NK-92 (cell line): Measurements from ENCODE around the gene CDH4.
"Not testable (repeated sequence)": the region's sequence is repeated elsewhere in the genome, so short reads cannot be mapped to it uniquely, and the experiment has no call there.

ENCODE experiments used
- DNase-seq: peaks from one replicate; lab custom pipeline; 2025; ENCODE audit not compliant: unreplicated experiment; lab: John Stamatoyannopoulos, UW

Gene CDH4

DNA sequence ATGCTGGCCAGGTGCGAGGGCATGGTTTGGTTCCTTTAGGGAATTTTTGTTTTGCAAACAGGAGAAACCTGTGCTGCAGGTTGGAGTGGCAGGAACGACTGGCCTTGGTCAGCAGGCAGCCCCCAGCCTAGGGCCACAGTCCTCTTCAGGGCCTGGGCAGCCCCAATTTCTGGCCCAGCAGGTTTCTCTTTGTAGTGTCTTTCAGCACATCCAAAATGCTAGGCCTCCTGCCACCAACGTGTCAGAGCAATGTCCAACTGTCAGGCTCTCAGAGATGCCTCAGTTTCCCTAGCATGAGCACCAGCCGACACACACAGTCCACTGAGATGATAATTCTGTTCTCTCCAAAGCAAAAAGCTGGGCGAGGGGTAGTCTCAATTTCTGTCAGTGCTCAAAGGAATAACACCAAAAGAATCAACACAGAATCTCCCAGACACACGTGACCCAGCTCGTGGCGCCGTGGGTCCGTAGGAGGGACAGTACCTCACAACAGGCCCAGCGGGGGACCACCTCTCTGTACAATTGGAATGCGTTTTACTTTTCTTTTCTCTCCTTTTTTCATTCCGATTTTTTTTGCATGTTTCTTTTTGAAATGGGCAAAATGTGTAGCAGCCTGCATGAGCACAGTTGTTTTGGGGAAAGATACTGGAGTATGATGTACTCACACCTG lies 687.8 kb downstream of the CDH4 start:
- DNase-seq = no peak

DNA sequence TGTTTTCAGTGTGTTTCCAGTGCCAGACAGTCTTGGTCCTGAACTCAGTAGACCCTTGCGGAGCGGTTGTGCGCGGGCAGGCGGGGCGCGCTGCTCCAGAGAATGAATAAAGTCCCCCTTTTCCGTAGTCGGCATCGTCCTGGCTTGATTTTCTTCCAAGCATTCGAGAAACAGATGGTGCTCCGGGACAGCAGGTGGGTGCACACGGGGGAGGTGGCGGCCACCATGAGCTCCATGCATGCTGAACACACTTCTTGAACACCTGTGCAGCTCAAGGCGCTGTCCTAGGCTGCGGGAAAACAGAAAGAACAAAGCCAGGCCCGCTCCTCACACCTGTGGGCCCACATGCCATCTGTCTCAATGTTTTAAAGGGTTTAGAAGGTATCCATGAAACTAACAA lies 688.4 kb downstream of the CDH4 start:
- no peak for DNase-seq

DNA sequence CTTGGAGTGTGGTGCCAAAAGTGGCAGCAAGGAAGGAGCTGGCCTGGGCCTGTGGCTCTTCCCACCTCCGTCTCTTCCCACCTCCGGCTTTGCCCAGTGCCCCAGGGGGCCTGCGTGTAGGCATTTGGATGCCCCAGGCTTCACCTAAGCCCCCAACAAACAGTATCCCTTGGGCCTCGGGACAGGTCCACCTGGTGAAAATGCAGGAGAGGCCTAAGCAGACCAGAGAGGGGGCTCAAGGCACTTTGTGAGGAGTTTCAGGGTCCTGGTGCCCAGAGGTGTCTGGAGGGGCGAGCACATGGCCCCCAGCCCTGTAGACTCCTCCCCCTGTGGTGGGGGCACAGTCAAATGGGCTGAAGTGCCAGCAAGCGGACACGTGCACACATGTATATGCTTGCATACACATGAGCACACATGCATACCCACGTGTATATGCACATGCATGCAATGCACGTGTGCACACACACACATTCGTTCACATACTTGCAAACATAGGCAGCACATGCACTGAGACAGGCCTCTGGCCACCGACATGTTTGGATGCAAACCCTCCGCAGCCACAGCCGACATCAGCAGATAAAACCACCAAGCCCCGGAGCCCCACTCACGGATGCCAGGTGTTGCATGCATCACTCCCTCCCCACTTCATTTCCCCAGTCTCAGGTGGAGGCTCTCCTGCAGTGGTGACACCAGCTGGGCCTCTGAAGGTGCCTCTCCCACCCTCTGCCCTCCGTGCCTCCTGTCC lies 689.1 kb downstream of the CDH4 start:
- DNase-seq = no peak

DNA sequence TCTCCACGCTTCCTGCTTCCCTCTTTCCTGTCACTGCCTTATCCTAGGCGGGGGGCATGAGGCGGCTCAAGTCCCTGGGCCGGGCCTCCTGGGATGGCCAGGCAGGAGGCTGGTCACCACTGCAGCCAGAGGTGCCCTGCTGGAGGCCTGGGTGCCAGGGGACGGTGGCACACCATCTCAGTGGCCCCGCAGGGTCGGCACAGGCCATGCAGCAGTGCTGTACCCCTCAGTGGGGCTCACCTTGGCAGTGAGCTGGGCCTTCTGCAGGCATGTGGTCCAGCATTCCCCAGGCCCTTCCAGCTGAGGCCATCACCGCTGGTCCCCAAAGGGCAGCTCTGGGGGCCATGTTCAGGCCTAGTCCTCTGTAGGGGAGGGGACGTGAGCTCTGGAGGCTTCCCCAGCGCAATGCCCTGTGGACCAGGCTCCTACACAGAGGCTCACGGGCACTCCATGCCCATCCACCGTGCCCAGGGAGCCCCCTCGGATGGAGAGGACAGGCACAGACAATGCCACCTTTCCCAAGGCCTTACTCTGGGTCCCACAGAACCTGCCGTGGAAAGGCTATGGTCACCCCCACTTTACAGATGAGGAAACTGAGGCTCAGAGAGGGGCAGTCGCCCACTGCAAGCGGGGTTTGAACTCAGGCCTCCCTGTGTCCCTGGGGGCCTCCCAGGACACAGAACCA lies 689.8 kb downstream of the CDH4 start:
- no peak for DNase-seq

DNA sequence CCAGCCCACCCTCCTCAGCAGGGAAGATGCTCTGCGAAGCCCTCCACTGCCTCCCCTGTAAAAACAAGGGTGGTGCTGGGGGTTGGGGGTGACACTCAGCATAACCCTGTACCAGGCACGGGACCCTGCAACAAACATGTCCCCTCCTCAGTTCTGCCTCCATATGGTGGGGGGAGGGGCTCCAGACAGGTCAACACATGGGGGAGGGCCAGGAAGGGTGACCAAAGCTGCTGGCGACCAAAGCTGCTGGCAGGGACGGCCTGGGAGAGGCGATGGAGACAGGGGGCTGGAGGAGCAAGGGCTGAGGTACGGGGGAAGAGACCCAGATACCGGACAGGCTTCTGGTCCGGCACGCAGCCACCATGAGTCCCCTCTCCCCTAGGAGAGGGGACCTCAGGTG lies 690.5 kb downstream of the CDH4 start:
- no peak for DNase-seq

DNA sequence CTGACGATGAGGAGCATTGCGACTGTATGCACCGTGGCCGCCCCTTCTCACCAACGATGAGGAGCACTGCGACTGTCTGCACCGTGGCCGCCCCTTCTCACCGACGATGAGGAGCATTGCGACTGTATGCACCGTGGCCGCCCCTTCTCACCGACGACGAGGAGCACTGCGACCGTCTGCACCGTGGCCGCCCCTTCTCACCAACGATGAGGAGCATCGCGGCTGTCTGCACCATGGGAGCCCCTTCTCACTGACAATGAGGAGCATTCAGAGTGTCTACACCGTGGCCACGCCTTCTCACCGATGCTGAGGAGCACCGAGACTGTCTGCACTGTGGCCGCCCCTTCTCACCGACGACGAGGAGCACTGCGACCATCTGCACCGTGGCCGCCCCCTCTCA lies 692.9 kb downstream of the CDH4 start:
- DNase-seq = not testable (repeated sequence)

DNA sequence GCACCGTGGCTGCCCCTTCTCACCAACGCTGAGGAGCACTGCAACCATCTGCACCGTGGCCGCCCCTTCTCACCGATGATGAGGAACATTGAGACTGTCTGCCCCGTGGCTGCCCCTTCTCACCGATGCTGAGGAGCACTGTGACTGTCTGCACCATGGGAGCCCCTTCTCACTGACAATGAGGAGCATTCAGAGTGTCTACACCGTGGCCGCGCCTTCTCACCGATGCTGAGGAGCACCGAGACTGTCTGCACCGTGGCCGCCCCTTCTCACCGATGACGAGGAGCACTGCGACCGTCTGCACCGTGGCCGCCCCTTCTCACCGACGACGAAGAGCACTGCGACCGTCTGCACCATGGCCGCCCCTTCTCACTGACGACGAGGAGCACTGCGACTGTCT lies 693.4 kb downstream of the CDH4 start:
- DNase-seq = not testable (repeated sequence)

DNA sequence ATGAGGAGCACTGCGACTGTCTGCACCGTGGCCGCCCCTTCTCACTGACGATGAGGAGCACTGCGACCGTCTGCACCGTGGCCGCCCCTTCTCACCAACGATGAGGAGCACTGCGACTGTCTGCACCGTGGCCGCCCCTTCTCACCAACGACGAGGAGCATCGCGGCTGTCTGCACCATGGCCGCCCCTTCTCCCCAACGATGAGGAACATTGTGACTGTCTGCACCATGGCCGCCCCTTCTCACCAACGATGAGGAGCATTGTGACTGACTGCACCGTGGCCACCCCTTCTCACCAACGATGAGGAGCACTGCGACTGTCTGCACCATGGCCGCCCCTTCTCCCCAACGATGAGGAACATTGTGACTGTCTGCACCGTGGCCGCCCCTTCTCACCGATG lies 696.0 kb downstream of the CDH4 start:
- DNase-seq = not testable (repeated sequence)

DNA sequence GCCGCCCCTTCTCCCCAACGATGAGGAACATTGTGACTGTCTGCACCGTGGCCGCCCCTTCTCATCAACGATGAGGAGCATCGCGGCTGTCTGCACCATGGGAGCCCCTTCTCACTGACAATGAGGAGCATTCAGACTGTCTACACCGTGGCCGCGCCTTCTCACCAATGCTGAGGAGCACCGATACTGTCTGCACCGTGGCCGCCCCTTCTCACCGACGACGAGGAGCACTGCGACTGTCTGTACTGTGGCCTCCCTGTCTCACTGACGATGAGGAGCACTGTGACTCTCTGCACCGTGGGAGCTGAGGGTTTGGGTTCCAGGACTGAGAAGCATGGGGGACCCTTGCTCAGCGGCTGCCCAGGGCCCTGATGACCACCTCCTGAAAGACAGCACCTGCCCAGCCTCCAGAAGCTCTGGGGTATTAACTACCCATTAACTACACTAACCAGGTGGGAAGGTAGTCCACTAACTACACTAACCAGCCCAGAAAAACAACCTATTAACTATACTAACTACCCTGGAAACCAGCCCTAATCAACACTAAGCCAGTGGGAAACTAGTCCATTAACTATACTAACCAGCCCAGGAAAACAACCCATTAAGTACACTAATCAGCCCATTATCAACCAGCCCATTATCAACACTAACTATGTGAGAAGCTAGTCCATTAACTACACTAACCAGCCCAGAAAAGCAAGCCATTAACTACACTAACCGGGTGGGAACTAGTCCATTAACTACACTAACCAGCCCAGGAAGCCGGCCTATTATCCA lies 696.7 kb downstream of the CDH4 start:
- no peak for DNase-seq

DNA sequence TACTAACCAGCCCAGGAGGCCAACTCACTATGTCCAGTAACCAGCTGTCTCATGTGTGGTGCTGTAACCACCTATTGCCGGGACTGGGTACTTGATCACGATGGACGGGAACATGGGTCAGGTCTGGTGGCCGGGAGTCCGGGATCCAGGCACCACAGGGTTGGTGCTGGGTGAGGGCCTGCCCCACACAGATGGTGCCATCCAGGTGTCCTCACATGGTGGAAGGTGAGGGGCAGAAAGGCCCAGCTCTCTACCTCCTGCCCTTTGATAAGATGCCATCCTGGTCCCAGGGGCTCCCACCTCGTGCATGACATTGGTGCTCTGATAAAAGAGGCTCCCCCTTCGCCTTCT lies 697.3 kb downstream of the CDH4 start:
- no peak for DNase-seq

DNA sequence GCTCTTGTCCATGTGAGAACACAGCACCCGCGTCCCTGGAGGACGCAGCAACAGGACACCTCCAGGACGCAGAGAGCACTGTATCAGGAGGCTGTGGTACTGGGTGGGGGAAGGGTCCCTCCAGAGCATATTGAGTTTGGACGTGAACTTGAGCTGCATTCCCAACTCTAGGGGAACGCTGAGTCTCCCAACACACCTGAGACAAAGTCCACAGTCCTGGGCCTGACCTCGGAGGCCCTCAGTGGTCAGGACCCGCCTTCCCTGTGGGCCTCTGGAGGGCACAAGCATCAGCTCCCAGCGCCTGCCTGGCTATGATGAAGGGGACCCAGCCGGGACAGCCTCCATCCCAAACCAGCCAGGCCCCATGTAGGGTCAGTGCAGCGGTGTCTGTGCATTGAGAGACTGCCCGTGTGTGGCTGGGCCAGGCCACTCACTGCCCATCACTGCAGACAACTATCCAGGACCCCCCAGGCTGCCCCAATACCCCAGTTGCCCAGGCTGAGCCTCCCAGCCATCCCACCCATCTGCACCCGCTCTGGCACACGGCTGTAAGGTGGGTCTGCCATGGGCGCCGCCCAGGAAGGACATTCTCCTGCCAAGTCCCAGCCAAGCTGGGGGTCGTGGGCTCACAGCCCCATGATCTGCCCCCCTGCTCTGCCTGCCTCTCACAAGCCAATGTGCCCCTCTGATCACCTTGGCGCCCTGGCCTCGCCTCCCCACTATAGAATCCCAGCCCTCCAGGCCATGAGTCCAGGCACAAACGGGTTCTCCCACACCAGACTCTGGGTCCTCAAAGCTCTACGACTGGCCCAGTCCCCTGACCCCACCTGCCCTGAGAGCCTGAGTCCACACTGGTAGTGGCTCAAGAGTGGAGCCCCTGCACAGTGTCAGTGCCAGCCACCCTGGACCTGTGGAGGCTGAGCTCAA lies 697.9 kb downstream of the CDH4 start:
- no peak for DNase-seq

DNA sequence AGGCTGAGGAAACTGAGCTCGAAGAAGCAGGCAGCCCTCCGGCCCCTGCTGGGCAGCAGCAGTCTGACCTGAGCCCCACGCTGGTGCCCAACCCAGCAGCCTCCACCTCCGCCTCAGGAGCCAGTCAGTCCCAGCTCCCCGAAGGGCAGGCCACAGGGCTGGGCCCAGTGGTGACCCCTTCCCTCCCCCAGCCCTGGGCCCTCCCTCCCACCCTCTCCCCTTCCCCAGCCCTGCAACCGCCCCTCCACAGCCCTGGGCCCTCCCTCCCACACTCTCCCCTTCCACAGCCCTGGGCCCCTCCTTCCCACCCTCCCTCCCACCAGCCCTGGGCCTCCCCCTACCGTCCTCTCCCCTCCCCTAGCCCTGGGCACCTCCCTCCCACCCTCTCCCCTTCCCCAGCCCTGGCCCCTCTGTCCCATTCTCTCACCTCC lies 698.6 kb downstream of the CDH4 start:
- DNase-seq = no peak

DNA sequence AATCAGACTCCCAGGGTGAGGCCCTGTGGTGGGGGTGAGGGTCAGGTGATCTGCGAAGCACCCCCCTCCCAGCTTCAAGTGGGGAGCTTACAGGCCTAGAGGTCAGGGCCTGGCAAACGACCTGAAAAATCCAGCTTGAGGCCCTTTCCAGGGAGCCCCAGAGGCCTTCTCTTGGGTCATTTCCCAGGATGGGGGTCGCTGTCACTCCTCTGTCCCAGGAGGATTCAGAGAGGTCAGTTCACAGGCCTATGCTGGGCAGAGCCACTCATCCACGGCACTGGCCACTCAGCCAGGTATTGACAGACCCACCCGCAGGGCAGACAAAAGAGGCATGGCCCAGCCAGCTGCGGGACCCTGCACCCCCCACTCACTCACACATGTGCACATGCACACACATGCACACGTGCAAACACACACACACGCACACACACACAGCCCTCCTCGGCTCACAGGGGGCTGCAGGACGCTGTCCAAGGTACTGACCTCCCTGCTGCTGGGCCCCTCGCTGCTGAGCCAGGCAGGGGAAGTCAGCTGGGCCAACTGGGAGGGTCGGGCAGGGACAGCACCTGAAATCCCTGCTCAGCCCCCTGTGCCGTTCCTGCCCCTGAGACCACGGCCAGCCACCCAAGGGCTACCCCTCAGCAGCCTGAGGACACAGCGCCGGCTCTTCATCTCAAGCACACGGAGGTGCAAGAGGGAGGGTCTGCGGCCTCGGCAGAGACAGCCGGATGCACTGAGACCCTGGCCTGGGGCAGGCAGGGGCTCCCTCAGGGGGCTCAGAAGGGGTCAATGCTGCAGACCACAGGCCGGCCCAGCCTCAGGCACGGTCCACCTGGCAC lies 699.9 kb downstream of the CDH4 start:
- DNase-seq = no peak

DNA sequence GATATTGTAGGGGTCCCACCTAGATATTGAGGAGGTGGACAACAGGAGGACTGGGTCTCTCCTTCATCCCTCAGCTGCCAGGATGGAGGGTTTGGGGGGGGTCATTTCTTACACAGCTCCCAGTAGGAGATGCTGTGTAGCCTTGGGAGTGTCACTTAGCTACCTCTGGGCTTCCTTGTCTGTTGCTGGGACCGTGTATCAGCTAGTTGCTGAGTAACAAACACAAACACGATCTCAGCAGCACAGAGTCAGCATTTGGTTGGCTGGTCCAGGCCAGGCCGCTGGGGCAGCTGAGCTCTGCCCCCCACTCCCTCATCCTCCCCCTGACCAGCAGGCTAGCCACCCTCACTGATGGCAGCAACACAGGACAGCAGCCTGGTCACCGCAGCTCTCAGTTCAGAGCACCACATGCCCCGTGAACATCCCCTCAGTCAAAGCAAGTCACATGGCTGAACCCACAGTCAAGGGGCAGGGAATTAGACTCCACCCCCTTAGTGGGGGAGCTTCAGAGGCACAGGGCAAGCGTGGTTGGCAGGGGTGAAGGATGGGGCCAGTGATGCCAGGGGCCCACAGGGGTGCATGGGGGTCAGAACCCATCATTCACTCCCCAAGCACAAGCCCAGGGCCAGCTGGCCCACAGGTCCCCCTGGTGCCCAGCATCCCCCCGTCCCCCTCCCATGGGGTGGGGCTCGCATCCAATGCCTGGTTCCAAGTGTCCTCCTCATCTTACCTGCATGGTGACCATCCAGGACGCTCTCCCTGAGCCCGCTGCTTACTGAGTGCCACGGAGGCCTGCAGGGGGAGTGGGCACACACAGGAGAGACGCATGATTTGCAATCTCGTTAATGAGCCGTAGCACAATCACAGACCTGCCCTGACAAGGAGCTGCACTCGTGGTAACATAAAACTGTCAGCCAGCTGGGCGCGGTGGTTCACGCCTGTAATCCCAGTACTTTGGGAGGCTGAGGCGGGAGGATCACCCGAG lies 701.3 kb downstream of the CDH4 start:
- no peak for DNase-seq

DNA sequence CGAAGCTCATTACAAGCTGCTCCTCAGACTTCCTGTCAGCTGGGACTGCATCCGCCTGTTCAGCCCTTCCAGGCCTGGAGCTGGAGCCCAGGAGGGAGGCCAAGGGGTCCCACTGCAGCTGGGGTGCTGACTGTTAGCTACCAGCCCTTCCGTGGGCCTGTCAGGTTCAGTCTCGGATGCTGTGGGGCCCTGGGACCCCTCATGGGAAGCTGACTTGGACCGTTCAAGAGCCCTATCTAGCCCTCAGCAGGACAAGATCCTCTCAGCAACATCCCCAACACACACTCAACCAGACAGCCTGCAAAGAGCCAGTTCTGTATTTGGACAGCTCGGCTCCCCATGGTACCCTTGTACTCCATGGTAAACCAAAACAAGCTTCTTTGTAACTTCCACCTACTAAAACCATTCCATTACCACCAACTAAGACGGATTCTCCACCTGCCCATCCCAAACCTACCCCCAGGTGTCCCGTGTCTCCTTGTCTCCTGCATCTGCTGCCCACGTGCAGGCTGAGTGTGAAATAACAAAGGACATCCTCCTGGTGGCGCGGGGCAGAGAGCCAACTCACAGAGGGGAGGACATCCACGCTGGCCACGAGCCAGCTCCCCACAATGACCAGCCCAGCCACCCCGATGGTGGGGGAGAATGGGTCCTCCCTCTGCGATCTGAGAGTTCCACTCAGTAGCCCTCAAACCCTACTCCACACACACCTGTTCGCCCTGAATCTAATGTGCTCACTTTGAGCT lies 702.4 kb downstream of the CDH4 start:
- no peak for DNase-seq

DNA sequence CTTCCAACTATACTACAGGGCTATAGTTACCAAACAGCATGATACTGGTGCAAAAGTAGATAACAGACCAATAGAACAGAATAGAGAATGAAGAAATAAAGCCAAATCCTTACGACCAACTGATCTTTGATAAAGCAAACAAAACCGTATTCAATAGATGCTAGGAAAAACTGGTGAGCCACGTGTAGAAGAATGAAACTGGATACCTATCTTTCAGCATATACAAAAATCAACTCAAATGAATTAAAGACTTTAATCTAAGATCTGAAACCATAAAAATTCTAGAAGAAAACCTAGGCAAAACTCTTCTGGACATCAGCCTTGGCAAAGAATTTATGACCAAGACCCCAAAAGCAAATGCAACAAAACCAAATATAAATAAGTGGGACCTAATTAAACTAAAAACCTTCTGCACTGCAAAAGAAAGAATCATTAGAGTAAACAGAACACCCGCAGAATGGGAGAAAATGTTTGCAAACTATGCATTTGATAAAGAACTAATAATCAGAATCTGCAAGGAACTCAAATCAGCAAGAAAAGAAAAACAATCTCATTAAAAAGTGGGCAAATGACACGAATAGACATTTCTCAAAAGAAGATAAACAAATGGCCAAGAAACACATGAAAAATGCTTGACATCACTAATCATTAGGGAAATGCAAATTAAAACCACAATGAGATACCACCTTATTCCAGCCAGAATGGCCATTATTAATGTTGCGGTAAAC lies 703.8 kb downstream of the CDH4 start:
- no peak for DNase-seq
